SK-N-SH treated with all-trans-retinoic acid at 6 μM for 48 hours (cell line): ENCODE data around the gene KBTBD4.
"Not testable (repeated sequence)": the region's sequence is repeated elsewhere in the genome, so short reads cannot be mapped to it uniquely, and the experiment has no call there.

Experiments
- ATAC-seq: fragments of 200-7000 bp; cut with Tn5 transposase; 3 replicates; pipeline ENCODE4 v1.9.1; 2020; ENCODE audit warnings: mild to moderate bottlenecking, moderate library complexity
- ARNTL ChIP-seq: fragments of 450-650 bp; formaldehyde crosslinking; IDR thresholded peaks from 2 replicates; pipeline ENCODE4 v1.5.0; 2020; ENCODE audit warnings: low read depth, mild to moderate bottlenecking, moderate library complexity, borderline replicate concordance
- CSDC2 ChIP-seq: fragments of 250-450 bp; sonication (Bioruptor Pico); IDR thresholded peaks from 2 replicates; pipeline ENCODE4 v1.5.0; 2020; ENCODE audit warnings: mild to moderate bottlenecking, moderate library complexity
- ESRRG ChIP-seq: fragments of 250-450 bp; sonication (Bioruptor Pico); IDR thresholded peaks from 2 replicates; pipeline ENCODE4 v1.6.1; 2021; ENCODE audit warnings: mild to moderate bottlenecking
- PPARA ChIP-seq: fragments of 250-450 bp; sonication (Bioruptor Pico); IDR thresholded peaks from 2 replicates; pipeline ENCODE4 v1.5.0; 2020; ENCODE audit warnings: mild to moderate bottlenecking, borderline replicate concordance
- SNAI2 ChIP-seq: fragments of 250-450 bp; sonication (Bioruptor Pico); IDR thresholded peaks from 2 replicates; pipeline ENCODE4 v1.5.0; 2020; ENCODE audit warnings: mild to moderate bottlenecking, moderate library complexity
- TCF4 ChIP-seq: fragments of 250-450 bp; sonication (Bioruptor Pico); IDR thresholded peaks from 2 replicates; pipeline ENCODE4 v1.8.0; 2021; ENCODE audit warnings: mild to moderate bottlenecking, moderate library complexity, borderline replicate concordance
- ZC3H10 ChIP-seq: fragments of 250-450 bp; sonication (Bioruptor Pico); IDR thresholded peaks from 2 replicates; pipeline ENCODE4 v1.5.1; 2021; ENCODE audit warnings: mild to moderate bottlenecking, moderate library complexity
- ZFP30 ChIP-seq: fragments of 450-650 bp; formaldehyde crosslinking; IDR thresholded peaks from 2 replicates; pipeline ENCODE4 v1.5.0; 2022; ENCODE audit warnings: mild to moderate bottlenecking, moderate library complexity
- ZNF565 ChIP-seq: fragments of 450-650 bp; formaldehyde crosslinking; conservative IDR thresholded peaks from 2 replicates; pipeline ENCODE4 v1.5.0; 2020; ENCODE audit warnings: low read depth, mild to moderate bottlenecking, moderate library complexity
- ZNF70 ChIP-seq: fragments of 450-650 bp; formaldehyde crosslinking; IDR thresholded peaks from 2 replicates; pipeline ENCODE4 v1.5.0; 2020; ENCODE audit warnings: mild to moderate bottlenecking, moderate library complexity
- TF ChIP-seq, protein P1 (sequence below): fragments of 250-450 bp; sonication (Bioruptor Pico); IDR thresholded peaks from 2 replicates; pipeline ENCODE4 v1.8.0; 2021; ENCODE audit warnings: low read depth, mild to moderate bottlenecking, moderate library complexity, borderline replicate concordance
- TF ChIP-seq, protein P2 (sequence below): fragments of 250-450 bp; sonication (Bioruptor Pico); IDR thresholded peaks from 2 replicates; pipeline ENCODE4 v1.8.0; 2020; ENCODE audit warnings: mild to moderate bottlenecking, moderate library complexity, borderline replicate concordance
- TF ChIP-seq, protein P3 (sequence below): fragments of 250-450 bp; sonication (Bioruptor Pico); IDR thresholded peaks from 2 replicates; pipeline ENCODE4 v1.5.1; 2020; ENCODE audit warnings: low read depth, mild to moderate bottlenecking, moderate library complexity

The KBTBD4 gene

DNA sequence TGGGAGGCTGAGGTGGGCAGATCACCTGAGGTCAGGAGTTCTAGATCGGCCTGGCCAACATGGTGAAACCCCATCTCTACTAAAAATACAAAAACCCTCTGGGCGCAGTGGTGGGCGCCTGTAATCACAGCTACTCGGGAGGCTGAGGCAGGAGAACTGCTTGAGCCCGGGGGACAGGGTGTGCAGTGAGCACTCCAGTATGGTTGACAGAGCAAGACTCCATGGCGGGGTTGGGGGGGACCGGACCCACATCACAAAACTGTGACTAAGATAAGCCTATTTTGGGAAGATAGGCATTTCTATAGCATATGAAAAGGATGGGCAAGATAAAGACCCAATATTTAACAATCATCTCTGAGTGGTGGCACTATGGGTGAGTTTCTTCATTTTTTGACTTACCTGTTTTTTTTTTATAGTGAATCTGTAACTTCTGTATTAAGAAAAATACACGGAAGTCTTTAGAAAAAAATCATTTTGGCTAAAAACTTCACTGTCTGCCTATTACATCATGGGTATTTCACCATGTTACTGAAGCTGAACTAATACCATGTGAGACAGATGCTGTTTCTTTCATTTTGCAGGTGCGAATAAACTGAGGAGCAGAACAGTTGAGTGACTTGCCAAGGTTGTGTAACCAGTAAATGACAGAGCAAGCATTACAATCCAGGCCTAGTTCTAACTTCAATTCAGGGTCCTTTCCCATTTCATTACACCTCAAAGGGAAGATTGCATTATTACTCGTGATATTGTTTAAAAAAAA, 28.3 kb downstream of the KBTBD4 start (continued):
- TF ChIP-seq, protein P1, sequence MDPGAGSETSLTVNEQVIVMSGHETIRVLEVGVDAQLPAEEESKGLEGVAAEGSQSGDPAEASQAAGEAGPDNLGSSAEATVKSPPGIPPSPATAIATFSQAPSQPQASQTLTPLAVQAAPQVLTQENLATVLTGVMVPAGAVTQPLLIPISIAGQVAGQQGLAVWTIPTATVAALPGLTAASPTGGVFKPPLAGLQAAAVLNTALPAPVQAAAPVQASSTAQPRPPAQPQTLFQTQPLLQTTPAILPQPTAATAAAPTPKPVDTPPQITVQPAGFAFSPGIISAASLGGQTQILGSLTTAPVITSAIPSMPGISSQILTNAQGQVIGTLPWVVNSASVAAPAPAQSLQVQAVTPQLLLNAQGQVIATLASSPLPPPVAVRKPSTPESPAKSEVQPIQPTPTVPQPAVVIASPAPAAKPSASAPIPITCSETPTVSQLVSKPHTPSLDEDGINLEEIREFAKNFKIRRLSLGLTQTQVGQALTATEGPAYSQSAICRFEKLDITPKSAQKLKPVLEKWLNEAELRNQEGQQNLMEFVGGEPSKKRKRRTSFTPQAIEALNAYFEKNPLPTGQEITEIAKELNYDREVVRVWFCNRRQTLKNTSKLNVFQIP (CRISPR knock-in tag) = no peak
- TF ChIP-seq TCF4 (CRISPR knock-in tag) (no peak), CSDC2 (CRISPR knock-in tag) (no peak)
- TF ChIP-seq, all 23 proteins: peak for 0

DNA sequence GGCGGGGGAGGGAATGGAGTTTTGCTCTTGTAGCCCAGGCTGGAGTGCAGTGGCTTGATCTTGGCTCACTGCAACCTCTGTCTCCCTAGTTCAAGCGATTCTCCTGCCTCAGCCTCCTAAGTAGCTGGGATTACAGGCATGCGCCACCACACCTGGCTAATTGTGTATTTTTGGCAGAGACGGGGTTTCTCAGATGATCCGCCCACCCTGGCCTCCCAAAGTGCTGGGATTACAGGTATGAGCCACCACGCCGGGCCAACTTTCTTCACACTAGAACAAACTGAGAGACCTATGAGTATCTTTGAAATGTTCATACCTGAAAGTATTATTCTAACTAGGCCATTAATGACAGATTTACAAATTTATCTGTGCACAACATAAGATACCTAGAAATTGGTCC, 32.5 kb downstream of the KBTBD4 start:
- ATAC-seq = not testable (repeated sequence)

DNA sequence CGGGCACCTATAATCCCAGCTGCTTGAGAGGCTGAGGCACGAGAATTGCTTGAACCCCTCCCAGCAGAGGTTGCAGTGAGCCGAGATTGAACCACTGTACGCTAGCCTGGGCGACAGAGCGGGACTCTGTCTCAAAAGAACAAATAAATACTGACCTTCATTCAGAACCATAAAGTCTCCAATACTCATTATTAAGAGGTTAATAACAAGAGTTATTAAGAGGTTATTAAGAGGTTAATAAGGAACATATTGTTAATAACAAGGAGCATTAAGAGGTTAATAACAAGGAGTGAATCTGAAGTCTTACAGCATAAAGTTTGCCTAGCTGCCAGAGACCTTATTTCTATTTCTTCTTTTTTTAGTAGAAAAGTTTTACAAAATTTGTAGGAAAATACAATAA, 33.5 kb downstream of the KBTBD4 start:
- TF ChIP-seq ZNF565 (CRISPR knock-in tag) (no peak), ARNTL (no peak), ZC3H10 (no peak)
- TF ChIP-seq, protein P2, sequence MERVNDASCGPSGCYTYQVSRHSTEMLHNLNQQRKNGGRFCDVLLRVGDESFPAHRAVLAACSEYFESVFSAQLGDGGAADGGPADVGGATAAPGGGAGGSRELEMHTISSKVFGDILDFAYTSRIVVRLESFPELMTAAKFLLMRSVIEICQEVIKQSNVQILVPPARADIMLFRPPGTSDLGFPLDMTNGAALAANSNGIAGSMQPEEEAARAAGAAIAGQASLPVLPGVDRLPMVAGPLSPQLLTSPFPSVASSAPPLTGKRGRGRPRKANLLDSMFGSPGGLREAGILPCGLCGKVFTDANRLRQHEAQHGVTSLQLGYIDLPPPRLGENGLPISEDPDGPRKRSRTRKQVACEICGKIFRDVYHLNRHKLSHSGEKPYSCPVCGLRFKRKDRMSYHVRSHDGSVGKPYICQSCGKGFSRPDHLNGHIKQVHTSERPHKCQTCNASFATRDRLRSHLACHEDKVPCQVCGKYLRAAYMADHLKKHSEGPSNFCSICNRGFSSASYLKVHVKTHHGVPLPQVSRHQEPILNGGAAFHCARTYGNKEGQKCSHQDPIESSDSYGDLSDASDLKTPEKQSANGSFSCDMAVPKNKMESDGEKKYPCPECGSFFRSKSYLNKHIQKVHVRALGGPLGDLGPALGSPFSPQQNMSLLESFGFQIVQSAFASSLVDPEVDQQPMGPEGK (CRISPR knock-in tag) = no peak
- TF ChIP-seq, protein P3, sequence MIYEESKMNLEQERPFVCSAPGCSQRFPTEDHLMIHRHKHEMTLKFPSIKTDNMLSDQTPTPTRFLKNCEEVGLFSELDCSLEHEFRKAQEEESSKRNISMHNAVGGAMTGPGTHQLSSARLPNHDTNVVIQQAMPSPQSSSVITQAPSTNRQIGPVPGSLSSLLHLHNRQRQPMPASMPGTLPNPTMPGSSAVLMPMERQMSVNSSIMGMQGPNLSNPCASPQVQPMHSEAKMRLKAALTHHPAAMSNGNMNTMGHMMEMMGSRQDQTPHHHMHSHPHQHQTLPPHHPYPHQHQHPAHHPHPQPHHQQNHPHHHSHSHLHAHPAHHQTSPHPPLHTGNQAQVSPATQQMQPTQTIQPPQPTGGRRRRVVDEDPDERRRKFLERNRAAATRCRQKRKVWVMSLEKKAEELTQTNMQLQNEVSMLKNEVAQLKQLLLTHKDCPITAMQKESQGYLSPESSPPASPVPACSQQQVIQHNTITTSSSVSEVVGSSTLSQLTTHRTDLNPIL (CRISPR knock-in tag) = no peak
- TF ChIP-seq, protein P1 (CRISPR knock-in tag) = no peak
- no peak for ATAC-seq

DNA sequence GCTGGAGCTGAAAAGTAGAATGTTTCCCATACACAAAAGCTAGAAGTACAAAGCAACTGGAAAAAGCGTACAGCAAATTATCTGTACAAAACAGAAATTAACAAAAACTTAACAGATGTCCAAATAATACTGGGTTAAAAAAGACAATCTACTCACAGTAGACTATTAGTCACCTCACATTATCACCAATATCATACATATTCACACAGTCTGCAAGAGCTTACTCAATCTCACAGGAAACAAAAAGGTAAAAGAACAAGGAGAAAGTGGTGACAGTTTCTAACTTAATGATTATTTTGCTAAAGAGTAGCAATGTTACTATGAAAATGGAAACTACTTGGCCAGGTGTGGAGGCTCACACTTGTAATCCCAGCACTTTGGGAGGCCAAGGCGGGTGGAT, 37.7 kb downstream of the KBTBD4 start:
- TF ChIP-seq ZNF70 (no peak), SNAI2 (CRISPR knock-in tag) (no peak), CSDC2 (CRISPR knock-in tag) (no peak), ESRRG (no peak), PPARA (CRISPR knock-in tag) (no peak), ZFP30 (CRISPR knock-in tag) (no peak)
- TF ChIP-seq, protein P1 (CRISPR knock-in tag) = no peak
- TF ChIP-seq, protein P3 (CRISPR knock-in tag) = no peak
- TF ChIP-seq, protein P2 (CRISPR knock-in tag) = no peak
- TF ChIP-seq, all 23 proteins: peak for 0

More for the DNA sequence above, 37.7 kb downstream of the KBTBD4 start:
- ATAC-seq = 0 out of 3 replicates have a peak, but pooled peaks have one; percentile 8
